H1 (cell line): ENCODE results near the gene RRP9. TPM values are rescaled to one million over a fixed set of nuclear protein-coding genes. Genes with fewer than 3 reads are reported as not detected.

Experiments used
- polyA plus RNA-seq, 7 experiments: library from polyadenylated mRNA; depleted of rRNA in 3 of 7; stranded (reverse) in 5 of 7; unstranded in 2 of 7; fragments of >200 nt in 5 of 7; fragments of 200-250 nt in 2 of 7; gene quantifications; 1 replicate in 5 of 7; 2 replicates in 1 of 7; 4 replicates in 1 of 7; pipeline versions ENCODE4 v1.2.1 to v1.2.3, GENCODE V29; 2011 to 2013; ENCODE audit warnings: missing spikeins in 2 of 7, mixed read lengths in 2 of 7
- small RNA-seq: library from polyadenylated mRNA; stranded (forward); fragments of <200 nt; extraction: miRNeasy Mini kit (QIAGEN cat#:217004); gene quantifications from one replicate; pipeline ENCODE3, GENCODE V24; 2013; ENCODE audit not compliant: insufficient read depth
- total RNA-seq: library from RNA; stranded (reverse); fragmentation: NEBNext Ultra II Directional; extraction: Animal tissue kit (Norgen Biotek cat#: 25700); gene quantifications from 2 replicates; pipeline ENCODE4 v1.2.1, GENCODE V29; 2021

RRP9 gene
- total and polyA plus RNA-seq, 2 of the 8 experiments (the other 6 are each of a cell fraction or from before 2014, with no cell fraction given), result 55.6 to 68.9 TPM

Small RNAs within 50 kb of the gene (small RNA-seq; reads per million reads assigned to genes)
- not detected for gene AC115284.1

Other genes with a start within 250 kb of the RRP9 start
- gene GRM2, start 234.8 kb downstream of the RRP9 start, total RNA-seq, result 3.9 and 4.3 TPM in 2 replicates
- 10.5 and 11.7 TPM in 2 replicates for gene GRM2, start 234.8 kb downstream of the RRP9 start, polyA plus RNA-seq (2011; rRNA removed)
- gene IQCF6, start 162.7 kb downstream of the RRP9 start, total RNA-seq, result not detected in 2 replicates
- not detected in 2 replicates for gene IQCF6, start 162.7 kb downstream of the RRP9 start, polyA plus RNA-seq (2011; rRNA removed)
- not detected in 2 replicates for gene IQCF2, start 80.3 kb downstream of the RRP9 start, total RNA-seq
- not detected in 2 replicates for gene IQCF2, start 80.3 kb downstream of the RRP9 start, polyA plus RNA-seq (2011; rRNA removed)
- gene IQCF5, start 66.3 kb downstream of the RRP9 start, total RNA-seq, result not detected in 2 replicates
- not detected in 2 replicates for gene IQCF5, start 66.3 kb downstream of the RRP9 start, polyA plus RNA-seq (2011; rRNA removed)
- gene IQCF1, start 38.6 kb downstream of the RRP9 start, total RNA-seq, result not detected in 2 replicates
- not detected in 2 replicates for gene IQCF1, start 38.6 kb downstream of the RRP9 start, polyA plus RNA-seq (2011; rRNA removed)
- gene PARP3, start 459 bp upstream of the RRP9 start, total RNA-seq, result 1.1 and 1.3 TPM in 2 replicates
- gene PARP3, start 459 bp upstream of the RRP9 start, polyA plus RNA-seq (2011; rRNA removed), result 1.6 and 2.1 TPM in 2 replicates
- 0.19 and 0.22 TPM in 2 replicates for gene GPR62, start 13.5 kb upstream of the RRP9 start, total RNA-seq
- 0.29 and 0.36 TPM in 2 replicates for gene GPR62, start 13.5 kb upstream of the RRP9 start, polyA plus RNA-seq (2011; rRNA removed)
- 16.4 and 19.6 TPM in 2 replicates for gene PCBP4, start 25.6 kb upstream of the RRP9 start, total RNA-seq
- 34.1 and 51.2 TPM in 2 replicates for gene PCBP4, start 25.6 kb upstream of the RRP9 start, polyA plus RNA-seq (2011; rRNA removed)
- 5.8 and 6.1 TPM in 2 replicates for gene ABHD14B, start 32.1 kb upstream of the RRP9 start, total RNA-seq
- gene ABHD14B, start 32.1 kb upstream of the RRP9 start, polyA plus RNA-seq (2011; rRNA removed), result 18.0 and 20.0 TPM in 2 replicates
- 1.8 and 4.6 TPM in 2 replicates for gene ABHD14A, start 33.2 kb upstream of the RRP9 start, total RNA-seq
- gene ABHD14A, start 33.2 kb upstream of the RRP9 start, polyA plus RNA-seq (2011; rRNA removed), result 9.8 and 12.4 TPM in 2 replicates
- 45.5 and 48.3 TPM in 2 replicates for gene ACY1, start 41.6 kb upstream of the RRP9 start, total RNA-seq
- 113 and 189 TPM in 2 replicates for gene ACY1, start 41.6 kb upstream of the RRP9 start, polyA plus RNA-seq (2011; rRNA removed)
- 1,467 and 1,476 TPM in 2 replicates for gene RPL29, start 54.0 kb upstream of the RRP9 start, total RNA-seq
- 2,660 and 3,062 TPM in 2 replicates for gene RPL29, start 54.0 kb upstream of the RRP9 start, polyA plus RNA-seq (2011; rRNA removed)
- 19.4 and 20.5 TPM in 2 replicates for gene DUSP7, start 114.7 kb upstream of the RRP9 start, total RNA-seq
- gene DUSP7, start 114.7 kb upstream of the RRP9 start, polyA plus RNA-seq (2011; rRNA removed), result 24.9 and 32.1 TPM in 2 replicates
- gene POC1A, start 212.5 kb upstream of the RRP9 start, total RNA-seq, result 35.7 and 39.2 TPM in 2 replicates
- gene POC1A, start 212.5 kb upstream of the RRP9 start, polyA plus RNA-seq (2011; rRNA removed), result 35.7 and 44.9 TPM in 2 replicates